A549 (cell line): Measurements from ENCODE around the gene ZKSCAN7.

Experiments
- POLR2A ChIP-seq: IDR thresholded peaks from 2 replicates; pipeline ENCODE4 v1.6.1; 2012; ENCODE audit warnings: mild to moderate bottlenecking, low read length
- RAD21 ChIP-seq, 2 experiments: fragments of >200 bp in 1 of 2; sonication (Bioruptor Twin) in 1 of 2; formaldehyde crosslinking in 1 of 2; IDR thresholded peaks in 1 of 2; conservative IDR thresholded peaks in 1 of 2; 2 replicates in 1 of 2; 3 replicates in 1 of 2; pipeline ENCODE4 v1.6.1; 2012 to 2018; ENCODE audit warnings: inconsistent platforms in 1 of 2
- RFX5 ChIP-seq: fragments of 450-650 bp; IDR thresholded peaks from 2 replicates; pipeline ENCODE4 v1.7.1; 2014; ENCODE audit warnings: antibody characterized with exemption, mild to moderate bottlenecking, moderate library complexity
- SREBF2 ChIP-seq: fragments of 450-650 bp; IDR thresholded peaks from 2 replicates; pipeline ENCODE4 v1.6.1; 2014; ENCODE audit warnings: mild to moderate bottlenecking, moderate library complexity
- TF ChIP-seq, protein P1 (sequence below): IDR thresholded peaks from 2 replicates; pipeline ENCODE4 v1.6.1; 2012; ENCODE audit warnings: low read depth, borderline replicate concordance

DNA sequence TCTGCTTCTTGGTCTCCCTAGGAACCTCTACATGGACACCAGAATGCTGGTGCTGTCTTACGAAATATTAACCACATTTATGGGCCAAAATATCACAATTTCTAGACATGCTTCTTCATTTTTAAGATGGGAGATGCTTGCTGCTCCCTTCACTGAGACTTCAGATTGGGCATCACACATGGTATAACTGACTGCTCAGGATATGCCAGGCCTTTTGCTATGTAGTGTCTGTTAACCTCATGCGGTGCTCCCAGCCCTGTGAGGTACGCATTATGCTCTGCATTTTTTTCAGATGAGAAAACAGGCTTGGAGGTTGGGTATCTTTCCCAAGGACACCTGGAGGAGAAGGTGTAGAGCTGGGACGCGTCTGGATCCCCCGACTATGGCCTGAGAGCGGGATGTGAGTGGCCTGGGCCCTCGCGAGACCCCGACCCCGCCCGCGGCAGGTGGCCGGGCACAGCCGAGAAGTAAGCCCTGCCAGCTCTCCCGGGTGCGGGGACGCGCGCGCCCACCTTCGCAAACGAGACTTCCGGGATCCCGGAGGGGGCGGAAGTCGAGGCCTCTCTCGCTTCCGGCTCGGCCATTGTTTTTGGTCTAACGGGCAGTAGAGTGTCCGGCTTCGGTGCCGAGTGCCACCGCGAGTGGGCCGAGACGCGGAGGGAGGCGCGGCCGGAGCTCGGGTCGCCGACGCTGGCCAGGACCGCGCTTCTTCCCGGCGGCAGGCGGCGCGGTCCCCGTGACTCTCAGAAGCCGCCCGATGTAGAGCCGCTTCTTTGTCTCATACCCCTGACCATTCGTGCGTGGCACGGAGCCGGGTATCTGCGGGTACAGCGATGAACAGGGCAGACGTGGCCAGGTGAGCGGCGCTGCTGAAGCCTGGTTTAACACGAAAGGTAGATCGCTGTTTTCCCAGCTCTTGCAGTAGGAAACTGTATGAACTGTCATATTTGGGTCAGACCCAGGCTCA is at the start of gene ZKSCAN7:
- TF ChIP-seq POLR2A (no peak), RFX5 (no peak), SREBF2 (no peak), RAD21 (conservative IDR thresholded peaks at IDR 0.05 in 1 of 2, IDR thresholded peaks at IDR 0.05 in 1 of 2) (no peak)
- TF ChIP-seq, protein P1, sequence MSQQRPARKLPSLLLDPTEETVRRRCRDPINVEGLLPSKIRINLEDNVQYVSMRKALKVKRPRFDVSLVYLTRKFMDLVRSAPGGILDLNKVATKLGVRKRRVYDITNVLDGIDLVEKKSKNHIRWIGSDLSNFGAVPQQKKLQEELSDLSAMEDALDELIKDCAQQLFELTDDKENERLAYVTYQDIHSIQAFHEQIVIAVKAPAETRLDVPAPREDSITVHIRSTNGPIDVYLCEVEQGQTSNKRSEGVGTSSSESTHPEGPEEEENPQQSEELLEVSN = no peak
